ENCODE results near the gene COLQ. TPM values are rescaled to one million over a fixed set of nuclear protein-coding genes. Genes with fewer than 3 reads are reported as not detected.
"Not testable (repeated sequence)": the region's sequence is repeated elsewhere in the genome, so short reads cannot be mapped to it uniquely, and the experiment has no call there.

The COLQ gene
- total RNA-seq, 5 donors from 2014 or later (not counting 1 experiment from before 2014, with no cell fraction given), result 5.1 to 11.4 (median 7.2) TPM

GRCh38 chr3:15460891-15461531 is 60.5 kb downstream of the COLQ start:
- Histone ChIP-seq H3K27me3 (replicated peaks in 1 of 2; ENCODE audit: control insufficient read depth in 2 of 2, extremely low read depth in 1 of 2, insufficient read depth in 2 of 2, low read length in 1 of 2) (no peaks in the 10 kb centered on the region), H3K4me3 (ENCODE audit: control insufficient read depth in 1 of 2, extremely low read depth in 1 of 2, low read length in 1 of 2) (no peak overlapping the region), H3K27ac (ENCODE audit: low read length) (no peak overlapping the region), H3K9me3 (no peaks in the 10 kb centered on the region), H3K4me1 (ENCODE audit: control insufficient read depth in 1 of 2, extremely low read depth in 1 of 2, insufficient read depth in 2 of 2, low read length in 2 of 2) (peaks cover 2 to 26% of the 10 kb centered on the region in 2 experiments), H3K36me3 (ENCODE audit: control insufficient read depth in 2 of 2, extremely low read depth in 1 of 2, insufficient read depth in 1 of 2, low read length in 1 of 2) (peaks cover 0 to 4% of the 10 kb centered on the region in 2 donors)
- ChIA-PET CTCF (interaction anchor here in 1 of 2 donors (0.6 to 1.0 kb wide), 3 partner anchors 22 to 95 kb away, joined by 3 read pairs; no protein-coding TSS in a partner anchor), POLR2A (interaction anchor here in 1 of 2 donors (0.6 kb wide), 1 partner anchor 54 kb away, joined by 4 read pairs; no protein-coding TSS in a partner anchor)
- Mint-ChIP-seq H3K27ac (peak overlapping the region; percentile 39 to 53), H3K9me3 (peaks cover 0 to 4% (median 0%) of the 10 kb centered on the region in 3 donors), H3K4me3 (peak overlapping the region in 1 of 3 donors; percentile 27), H3K4me1 (peaks cover 15 to 29% (median 21%) of the 10 kb centered on the region in 3 donors), H3K27me3 (no peaks in the 10 kb centered on the region), H3K36me3 (peaks cover 11% of the 10 kb centered on the region)
- ATAC-seq (replicated peaks in 1 of 4), result peak; percentile 34 to 71 (median 53)
- peak in 6 of 35 experiments; percentile 2 to 21 (median 9) for DNase-seq
- 0% methylated on average over 2 of the region's 4 CpGs for WGBS (ENCODE audit: insufficient coverage)

- H3K4me1 ChIP-seq (ENCODE audit: control insufficient read depth in 1 of 2, extremely low read depth in 1 of 2, insufficient read depth in 2 of 2, low read length in 2 of 2), result peaks cover 2 to 26% of the 10 kb centered on the region in 2 experiments
- POLR2A ChIA-PET, result no interaction called here
- peaks cover 0 to 4% (median 0%) of the 10 kb centered on the region in 3 donors for H3K9me3 Mint-ChIP-seq
- H3K27me3 ChIP-seq (replicated peaks in 1 of 2; ENCODE audit: control insufficient read depth in 2 of 2, extremely low read depth in 1 of 2, insufficient read depth in 2 of 2, low read length in 1 of 2), result no peaks in the 10 kb centered on the region
- no peak overlapping the region for H3K27ac Mint-ChIP-seq
- H3K27me3 Mint-ChIP-seq, result no peaks in the 10 kb centered on the region
- H3K4me1 Mint-ChIP-seq, result peaks cover 15 to 29% (median 21%) of the 10 kb centered on the region in 3 donors
- H3K36me3 Mint-ChIP-seq, result peaks cover 13% of the 10 kb centered on the region
- ATAC-seq (replicated peaks in 1 of 4), result no peak
- H3K9me3 ChIP-seq, result no peaks in the 10 kb centered on the region
- H3K4me3 ChIP-seq (ENCODE audit: control insufficient read depth in 1 of 2, extremely low read depth in 1 of 2, low read length in 1 of 2), result no peak overlapping the region
- H3K36me3 ChIP-seq (ENCODE audit: control insufficient read depth in 2 of 2, extremely low read depth in 1 of 2, insufficient read depth in 1 of 2, low read length in 1 of 2), result peaks cover 0 to 4% of the 10 kb centered on the region in 2 donors
- CTCF ChIA-PET, result no interaction called here
- WGBS (ENCODE audit: insufficient coverage), result 100% methylated on average over 4 of the region's 7 CpGs
- no peak for DNase-seq
- H3K27ac ChIP-seq (ENCODE audit: low read length), result no peak overlapping the region
- H3K4me3 Mint-ChIP-seq, result no peak overlapping the region
Measured at GRCh38 chr3:15458212-15458780, 63.2 kb downstream of the COLQ start.

- H3K36me3 ChIP-seq (ENCODE audit: control insufficient read depth in 2 of 2, extremely low read depth in 1 of 2, insufficient read depth in 1 of 2, low read length in 1 of 2); POLR2A ChIA-PET; H3K27ac Mint-ChIP-seq; CTCF ChIA-PET; H3K4me3 Mint-ChIP-seq; H3K4me3 ChIP-seq (ENCODE audit: control insufficient read depth in 1 of 2, extremely low read depth in 1 of 2, low read length in 1 of 2); H3K9me3 ChIP-seq; H3K9me3 Mint-ChIP-seq; H3K27me3 ChIP-seq (replicated peaks in 1 of 2; ENCODE audit: control insufficient read depth in 2 of 2, extremely low read depth in 1 of 2, insufficient read depth in 2 of 2, low read length in 1 of 2); H3K27me3 Mint-ChIP-seq; ATAC-seq (replicated peaks in 1 of 4); H3K36me3 Mint-ChIP-seq; H3K27ac ChIP-seq (ENCODE audit: low read length); DNase-seq: not testable (repeated sequence)
- peaks cover 2 to 17% of the 10 kb centered on the region in 2 experiments for H3K4me1 ChIP-seq (ENCODE audit: control insufficient read depth in 1 of 2, extremely low read depth in 1 of 2, insufficient read depth in 2 of 2, low read length in 2 of 2)
- H3K4me1 Mint-ChIP-seq, result peaks cover 10 to 20% (median 15%) of the 10 kb centered on the region in 3 donors
- WGBS (ENCODE audit: insufficient coverage), result 100% methylated on average over 3 of the region's 10 CpGs
Measured at GRCh38 chr3:15456915-15457314, 64.6 kb downstream of the COLQ start.

- Mint-ChIP-seq H3K36me3 (peaks cover 7% of the 10 kb centered on the region), H3K4me1 (peaks cover 6 to 16% (median 11%) of the 10 kb centered on the region in 3 donors), H3K4me3 (no peak overlapping the region), H3K9me3 (peaks cover 0 to 4% (median 0%) of the 10 kb centered on the region in 3 donors), H3K27ac (no peak overlapping the region), H3K27me3 (no peaks in the 10 kb centered on the region)
- CTCF ChIA-PET, result no interaction called here
- Histone ChIP-seq H3K36me3 (ENCODE audit: control insufficient read depth in 2 of 2, extremely low read depth in 1 of 2, insufficient read depth in 1 of 2, low read length in 1 of 2) (peaks cover 0 to 2% of the 10 kb centered on the region in 2 donors), H3K27ac (ENCODE audit: low read length) (no peak overlapping the region), H3K27me3 (replicated peaks in 1 of 2; ENCODE audit: control insufficient read depth in 2 of 2, extremely low read depth in 1 of 2, insufficient read depth in 2 of 2, low read length in 1 of 2) (no peaks in the 10 kb centered on the region), H3K9me3 (no peaks in the 10 kb centered on the region), H3K4me3 (ENCODE audit: control insufficient read depth in 1 of 2, extremely low read depth in 1 of 2, low read length in 1 of 2) (no peak overlapping the region), H3K4me1 (ENCODE audit: control insufficient read depth in 1 of 2, extremely low read depth in 1 of 2, insufficient read depth in 2 of 2, low read length in 2 of 2) (peaks cover 0 to 12% of the 10 kb centered on the region in 2 experiments)
- POLR2A ChIA-PET, result no interaction called here
- WGBS (ENCODE audit: insufficient coverage), result 100% methylated on average over 2 of the region's 2 CpGs
- DNase-seq, result no peak
- ATAC-seq (replicated peaks in 1 of 4), result no peak
Measured at GRCh38 chr3:15456321-15456720, 65.2 kb downstream of the COLQ start.

GRCh38 chr3:15455756-15456155 is 65.8 kb downstream of the COLQ start:
- Histone ChIP-seq H3K27ac (ENCODE audit: low read length) (no peak overlapping the region), H3K4me1 (ENCODE audit: control insufficient read depth in 1 of 2, extremely low read depth in 1 of 2, insufficient read depth in 2 of 2, low read length in 2 of 2) (peaks cover 0 to 6% of the 10 kb centered on the region in 2 experiments), H3K9me3 (no peaks in the 10 kb centered on the region), H3K36me3 (ENCODE audit: control insufficient read depth in 2 of 2, extremely low read depth in 1 of 2, insufficient read depth in 1 of 2, low read length in 1 of 2) (peaks cover 0 to 2% of the 10 kb centered on the region in 2 donors), H3K27me3 (replicated peaks in 1 of 2; ENCODE audit: control insufficient read depth in 2 of 2, extremely low read depth in 1 of 2, insufficient read depth in 2 of 2, low read length in 1 of 2) (no peaks in the 10 kb centered on the region), H3K4me3 (ENCODE audit: control insufficient read depth in 1 of 2, extremely low read depth in 1 of 2, low read length in 1 of 2) (no peak overlapping the region)
- Mint-ChIP-seq H3K4me1 (peaks cover under 1 to 11% (median 5%) of the 10 kb centered on the region in 3 donors), H3K36me3 (peaks cover 7% of the 10 kb centered on the region), H3K9me3 (peaks cover 0 to 4% (median 0%) of the 10 kb centered on the region in 3 donors), H3K4me3 (no peak overlapping the region), H3K27ac (no peak overlapping the region), H3K27me3 (no peaks in the 10 kb centered on the region)
- ChIA-PET POLR2A (no interaction called here), CTCF (no interaction called here)
- DNase-seq (no peak), ATAC-seq (replicated peaks in 1 of 4) (no peak)
- 97% methylated on average over 7 of the region's 7 CpGs for WGBS (ENCODE audit: insufficient coverage)

- Histone ChIP-seq H3K27me3 (replicated peaks in 1 of 2; ENCODE audit: control insufficient read depth in 2 of 2, extremely low read depth in 1 of 2, insufficient read depth in 2 of 2, low read length in 1 of 2) (no peaks in the 10 kb centered on the region), H3K4me1 (ENCODE audit: control insufficient read depth in 1 of 2, extremely low read depth in 1 of 2, insufficient read depth in 2 of 2, low read length in 2 of 2) (no peaks in the 10 kb centered on the region), H3K4me3 (ENCODE audit: control insufficient read depth in 1 of 2, extremely low read depth in 1 of 2, low read length in 1 of 2) (no peak overlapping the region), H3K27ac (ENCODE audit: low read length) (no peak overlapping the region), H3K36me3 (ENCODE audit: control insufficient read depth in 2 of 2, extremely low read depth in 1 of 2, insufficient read depth in 1 of 2, low read length in 1 of 2) (peaks cover 0 to 2% of the 10 kb centered on the region in 2 donors), H3K9me3 (no peaks in the 10 kb centered on the region)
- Mint-ChIP-seq H3K27ac (no peak overlapping the region), H3K36me3 (peaks cover 12% of the 10 kb centered on the region), H3K4me1 (peaks cover 0 to 3% (median 0%) of the 10 kb centered on the region in 3 donors), H3K9me3 (peaks cover 0 to 4% (median 0%) of the 10 kb centered on the region in 3 donors), H3K4me3 (no peak overlapping the region), H3K27me3 (no peaks in the 10 kb centered on the region)
- CTCF ChIA-PET, result no interaction called here
- DNase-seq, result no peak
- POLR2A ChIA-PET, result no interaction called here
- no peak for ATAC-seq (replicated peaks in 1 of 4)
Measured at GRCh38 chr3:15454965-15455364, 66.5 kb downstream of the COLQ start.

Measured in T-cell (primary cell).